Measurements from ENCODE around the gene NCK2.
"Not testable (repeated sequence)": the region's sequence is repeated elsewhere in the genome, so short reads cannot be mapped to it uniquely, and the experiment has no call there.

NCK2 gene

GRCh38 chr2:105756865-105757264 lies 12.2 kb downstream of the NCK2 start:
- DNase-seq = not testable (repeated sequence)

- no peak for DNase-seq
These were observed 12.7 kb downstream of the NCK2 start for GRCh38 chr2:105757433-105757832.

GRCh38 chr2:105760191-105760590 lies 15.5 kb downstream of the NCK2 start:
- no peak for DNase-seq

DNA sequence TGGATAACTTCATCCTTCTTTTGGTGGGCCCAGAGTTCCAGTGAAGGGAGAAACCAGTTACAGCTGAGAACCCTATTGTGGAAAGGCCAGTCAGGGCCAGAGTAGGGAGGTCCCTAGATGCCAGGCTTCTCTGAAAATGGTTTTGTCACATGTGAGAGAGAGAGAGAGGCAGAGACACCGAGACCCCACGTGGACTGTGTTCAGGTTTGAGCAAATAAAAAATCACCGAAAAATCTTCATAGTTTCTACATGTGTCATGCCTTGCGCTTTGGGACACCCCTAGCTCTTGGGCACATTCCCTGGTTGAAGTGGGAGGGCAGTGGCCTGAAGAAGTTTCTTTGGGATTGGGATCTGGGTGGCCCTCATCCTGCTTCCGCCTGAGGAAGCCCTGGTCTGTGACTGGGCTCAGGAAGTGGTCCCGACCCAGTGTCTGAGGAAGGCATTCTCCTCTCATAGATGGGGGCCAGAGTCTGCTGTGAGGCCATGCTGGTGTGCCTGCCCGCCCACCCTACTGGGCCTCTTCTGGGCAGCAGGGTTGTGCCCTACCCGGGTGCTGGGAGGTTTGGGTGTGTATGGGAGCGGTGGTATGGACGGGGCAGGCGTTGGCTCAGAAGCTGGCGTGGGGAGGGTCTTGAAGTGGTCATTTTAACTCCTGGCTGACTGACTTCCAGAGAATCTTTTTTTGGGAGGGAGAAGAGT lies 16.1 kb downstream of the NCK2 start:
- no peak for DNase-seq

DNA sequence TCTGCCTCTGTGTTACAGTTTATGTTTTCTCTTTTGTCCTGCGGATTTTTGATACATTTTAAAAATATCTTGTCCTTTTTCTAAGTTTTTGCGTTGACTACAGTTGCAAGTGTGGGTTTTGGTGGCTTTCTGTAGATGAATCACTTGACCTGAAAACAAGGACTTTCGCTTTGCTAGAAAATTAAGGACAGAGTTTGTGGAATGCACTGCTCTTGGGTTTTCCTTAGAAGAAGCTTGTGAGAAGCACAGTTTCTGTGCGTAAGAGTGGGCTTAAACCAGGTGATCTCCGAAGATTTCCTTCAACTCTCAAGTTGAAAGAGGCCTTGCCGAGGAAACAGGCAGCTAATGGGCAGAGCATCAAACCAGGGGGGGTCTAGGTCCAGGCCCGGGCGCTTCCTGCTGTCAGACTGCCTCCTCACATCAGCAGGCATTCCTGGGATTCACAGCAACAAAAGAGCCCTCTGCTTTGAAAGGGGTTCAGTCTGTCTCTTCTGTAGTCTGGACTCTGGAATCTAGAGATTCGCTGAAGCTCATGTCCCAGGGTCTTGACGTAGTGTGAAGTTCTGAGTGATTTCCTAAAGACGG lies 17.3 kb downstream of the NCK2 start:
- no peak for DNase-seq

DNA sequence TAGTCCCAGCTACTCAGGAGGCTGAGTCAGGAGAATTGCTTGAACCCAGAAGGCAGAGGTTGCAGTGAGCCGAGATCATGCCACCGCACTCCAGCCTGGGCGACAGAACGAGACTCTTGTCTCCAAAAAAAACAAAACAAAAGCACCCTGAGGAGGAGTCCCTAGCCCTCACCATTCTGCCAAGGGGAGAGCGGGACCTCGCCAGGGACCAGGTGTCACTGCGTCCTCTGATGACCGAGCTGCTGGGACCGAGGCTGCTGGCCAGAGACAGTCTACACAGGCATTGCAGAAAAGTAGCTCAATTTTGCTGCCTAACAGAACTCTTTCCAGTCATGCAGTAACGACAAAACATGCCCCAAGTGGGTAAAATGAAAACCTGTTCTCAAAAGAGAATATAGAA lies 18.4 kb downstream of the NCK2 start:
- peak in 1 of 2 experiments; percentile 70 for DNase-seq

GRCh38 chr2:105764059-105764458 lies 19.3 kb downstream of the NCK2 start:
- no peak for DNase-seq

DNA sequence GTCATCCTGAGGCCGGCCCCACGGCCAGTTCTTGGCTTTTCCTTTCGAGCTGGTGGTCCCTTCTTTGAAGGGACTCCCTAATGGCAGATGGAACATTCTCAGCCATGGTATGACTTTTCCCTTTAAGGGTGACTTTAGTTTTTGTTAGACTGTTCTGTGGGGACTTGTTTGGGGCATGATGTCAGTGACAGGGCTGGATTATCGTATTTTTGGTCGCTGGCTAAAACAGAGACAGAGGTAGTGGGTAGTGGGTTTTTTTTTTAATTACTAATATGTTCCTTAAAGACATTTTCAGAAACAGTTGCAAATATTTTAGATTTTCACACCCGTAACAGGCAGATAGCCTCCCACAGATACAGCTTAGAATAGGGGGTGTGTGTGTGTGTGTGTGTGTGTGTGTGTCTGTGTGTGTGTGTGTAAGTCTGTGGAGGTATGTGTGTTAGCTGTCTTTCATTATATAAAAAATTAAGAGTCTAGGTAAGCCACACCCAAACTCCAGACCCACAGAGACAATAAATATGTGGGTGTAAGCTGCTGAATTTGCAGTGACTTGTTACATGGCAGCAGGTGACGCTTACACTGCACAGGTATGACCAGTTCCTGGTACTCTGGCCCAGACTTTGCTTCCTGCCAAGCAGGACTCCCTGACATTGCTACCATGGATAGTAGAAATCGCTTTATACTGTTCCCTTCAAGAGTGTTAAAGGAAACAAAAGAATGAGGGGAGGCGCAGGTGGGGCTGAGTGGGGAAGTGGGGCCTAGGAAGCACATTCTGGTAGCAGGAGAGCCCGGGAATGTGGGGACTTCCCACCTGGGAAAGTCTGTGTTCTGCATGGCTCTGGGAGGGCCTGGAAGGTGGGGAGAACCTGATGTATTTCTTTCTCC lies 20.9 kb downstream of the NCK2 start:
- DNase-seq = no peak

- DNase-seq = no peak
These were observed 21.7 kb downstream of the NCK2 start for GRCh38 chr2:105766300-105766866.

- DNase-seq = no peak
These were observed 23.5 kb downstream of the NCK2 start for GRCh38 chr2:105768176-105768575.

GRCh38 chr2:105768961-105769452 lies 24.3 kb downstream of the NCK2 start:
- no peak for DNase-seq

DNA sequence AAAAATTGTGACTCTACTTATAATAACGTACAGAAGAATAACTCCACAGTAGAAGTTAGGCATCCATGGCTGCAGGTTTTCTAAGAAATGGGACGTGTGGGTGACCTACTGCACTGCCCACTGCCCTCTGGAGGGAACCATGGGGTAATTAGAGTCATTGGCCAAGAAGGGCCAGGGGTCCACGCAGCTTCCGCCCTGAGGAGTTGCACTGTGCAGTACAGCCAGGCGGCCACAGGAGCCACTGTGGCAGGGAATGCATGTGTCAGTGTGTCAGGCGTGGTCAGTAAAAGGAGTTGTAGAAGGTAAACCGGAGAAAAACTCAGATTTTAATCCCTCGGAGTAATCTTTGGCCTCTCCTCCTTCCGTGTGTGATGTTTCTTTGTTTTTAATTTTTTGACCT lies 24.8 kb downstream of the NCK2 start:
- DNase-seq = no peak

DNA sequence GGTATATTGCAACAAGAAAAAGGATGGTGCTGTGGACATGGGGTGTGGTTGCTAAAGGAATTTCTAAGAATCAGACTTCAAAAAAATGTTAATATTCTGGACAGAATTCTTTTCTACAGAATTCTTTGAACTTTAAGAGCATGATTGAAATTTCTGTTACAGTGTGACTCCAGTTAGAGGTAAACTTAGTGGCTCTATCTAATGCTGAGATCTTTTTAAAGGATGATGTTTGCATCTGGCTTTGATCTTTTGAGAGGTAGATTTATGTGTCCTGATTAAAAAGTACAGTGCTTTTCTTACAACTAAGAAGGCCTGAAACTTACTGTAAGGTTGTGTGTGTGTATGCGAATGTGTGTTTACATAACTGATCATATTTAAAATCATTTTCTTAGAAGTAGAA lies 25.4 kb downstream of the NCK2 start:
- no peak for DNase-seq

GRCh38 chr2:105771291-105771690 lies 26.6 kb downstream of the NCK2 start:
- DNase-seq = not testable (repeated sequence)

DNA sequence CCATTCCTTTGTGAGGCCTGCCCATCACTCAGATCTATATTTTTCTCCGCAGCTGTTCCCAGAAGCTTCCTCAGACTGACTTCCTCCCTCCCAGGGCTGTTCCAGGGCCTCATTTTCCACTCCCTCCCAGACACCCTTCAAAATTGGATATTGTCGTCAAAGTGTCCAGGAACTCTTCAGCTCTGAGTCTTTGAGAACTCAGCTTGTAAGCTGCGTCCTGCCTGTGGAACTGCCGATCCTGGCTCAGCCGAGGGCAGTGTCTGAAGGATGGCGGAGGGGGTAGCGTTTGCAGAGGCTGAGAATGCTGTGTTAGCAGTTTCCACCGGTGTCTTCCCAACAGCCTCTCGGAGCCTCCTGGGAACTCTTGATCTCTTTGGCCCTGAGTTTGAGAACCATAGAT lies 27.1 kb downstream of the NCK2 start:
- no peak for DNase-seq

DNA sequence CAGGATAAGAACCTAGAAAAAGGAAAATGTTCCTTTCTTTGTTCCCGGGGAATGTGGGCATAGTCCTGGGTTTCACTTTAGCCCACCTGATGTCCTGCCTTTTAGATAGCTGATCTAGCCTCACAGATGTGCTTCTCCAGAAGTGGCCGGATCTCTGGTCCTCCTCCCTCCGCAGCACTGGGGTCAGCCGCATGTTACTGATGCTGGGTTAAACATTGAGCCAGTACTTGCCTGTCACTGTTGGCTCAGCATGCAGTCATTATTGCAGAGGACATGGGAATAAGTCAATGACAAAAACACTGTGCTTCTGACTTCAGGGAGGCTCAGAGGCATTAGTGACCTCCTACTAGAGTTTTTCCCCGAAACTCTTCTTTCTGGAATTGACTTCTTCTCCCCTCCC lies 27.6 kb downstream of the NCK2 start:
- DNase-seq = no peak

DNA sequence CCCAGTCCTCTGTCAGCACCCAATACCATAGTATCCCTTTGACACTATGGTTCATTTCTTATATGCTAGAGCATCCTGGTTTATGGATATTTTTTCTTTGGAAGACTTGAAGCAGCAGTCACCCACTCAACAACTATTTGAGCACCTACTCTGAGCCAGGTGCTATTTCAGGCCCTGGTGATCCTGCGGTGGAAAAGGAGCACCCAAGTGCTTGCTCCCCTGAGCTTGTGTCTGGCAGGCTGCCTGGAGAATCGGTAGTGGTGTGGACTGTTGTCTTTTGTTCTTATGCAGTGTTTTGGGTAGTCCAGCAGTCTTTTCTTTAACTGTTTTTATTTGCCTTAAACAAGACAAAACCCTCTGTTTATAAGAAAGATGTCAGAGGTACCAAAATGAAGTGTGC lies 28.9 kb downstream of the NCK2 start:
- no peak for DNase-seq

DNA sequence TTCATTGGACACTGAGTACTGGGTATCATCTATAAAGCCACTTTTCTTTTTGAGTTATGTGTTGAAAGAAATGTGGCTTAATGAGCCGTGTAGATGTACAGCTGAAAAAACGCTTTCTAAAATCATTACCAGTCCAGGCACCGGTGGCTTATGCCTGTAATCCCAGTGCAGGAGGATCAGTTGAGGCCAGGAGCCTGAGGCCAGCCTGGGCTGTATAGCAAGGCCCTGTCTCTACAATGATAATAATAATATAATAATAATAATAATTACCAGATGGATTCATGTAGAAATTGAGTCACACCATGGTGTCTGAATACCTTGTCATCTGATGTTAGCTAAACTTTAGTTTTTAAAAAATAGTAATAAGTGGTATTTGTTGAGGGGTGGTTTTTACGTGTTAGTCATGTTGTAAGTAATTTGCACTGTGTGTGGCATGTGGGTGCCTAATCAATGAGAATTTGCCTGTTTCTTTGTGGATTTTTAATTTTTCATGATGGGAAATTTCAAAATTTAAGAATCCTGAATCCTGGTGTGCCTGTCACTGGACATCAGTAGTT lies 30.1 kb downstream of the NCK2 start:
- DNase-seq = no peak

DNA sequence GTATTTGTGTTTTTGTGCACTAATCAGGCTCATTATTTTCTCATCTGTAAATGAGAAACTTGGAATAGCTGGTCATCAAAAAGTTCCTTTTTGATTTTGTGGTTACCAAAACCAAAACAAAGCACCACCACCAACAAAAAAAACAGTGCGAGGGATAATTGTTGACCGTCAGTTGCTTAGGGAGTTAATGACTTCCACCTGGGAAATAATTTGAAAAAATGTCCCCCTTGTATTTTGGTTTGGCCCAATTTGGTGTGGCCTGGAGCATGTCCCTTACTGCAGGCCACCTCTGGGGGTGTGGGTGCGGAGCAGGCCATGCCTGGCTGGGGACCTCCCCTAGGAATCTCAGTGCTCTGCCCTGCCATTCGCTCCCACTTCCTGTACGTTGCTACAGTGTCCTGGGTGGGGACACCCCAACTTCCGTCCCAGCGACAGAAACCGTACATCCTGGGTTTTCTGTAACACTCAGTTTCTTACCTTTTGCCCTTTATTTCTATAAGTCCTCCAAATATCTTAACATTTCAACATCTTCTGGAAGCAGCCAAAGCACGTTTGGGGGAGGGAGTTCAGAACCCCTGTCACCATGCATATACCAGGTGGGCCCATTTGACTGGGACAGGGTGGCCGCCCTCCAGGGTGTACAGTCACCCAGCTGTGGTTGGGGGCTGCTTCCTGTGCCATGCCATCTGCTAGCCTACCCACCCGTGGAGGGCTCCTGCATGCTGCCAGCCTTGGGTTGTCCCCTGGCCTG lies 31.3 kb downstream of the NCK2 start:
- DNase-seq = no peak

GRCh38 chr2:105776560-105776928 lies 31.8 kb downstream of the NCK2 start:
- DNase-seq = no peak

DNA sequence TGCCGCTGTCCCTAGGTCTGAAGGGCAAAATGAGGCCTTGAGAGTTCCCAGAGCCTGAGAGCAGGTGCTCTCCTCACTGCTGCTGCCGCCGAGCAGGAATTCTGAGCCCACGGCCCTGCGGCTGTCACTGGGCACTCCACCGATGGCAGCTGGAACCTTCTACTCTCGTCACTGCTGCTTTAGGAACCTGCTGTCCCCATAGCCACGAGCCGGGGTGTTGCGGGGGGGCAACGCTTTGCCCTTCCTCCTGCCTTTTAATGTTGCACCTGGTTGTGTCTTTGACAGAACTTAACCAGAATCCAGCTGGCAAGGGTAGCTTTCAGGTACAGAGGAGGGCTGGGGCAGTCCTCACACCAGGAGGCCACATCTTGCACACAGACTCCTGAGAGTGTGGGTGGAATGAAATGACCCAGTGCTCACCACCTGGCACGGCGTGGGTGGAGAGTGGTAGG lies 32.3 kb downstream of the NCK2 start:
- DNase-seq = no peak

DNA sequence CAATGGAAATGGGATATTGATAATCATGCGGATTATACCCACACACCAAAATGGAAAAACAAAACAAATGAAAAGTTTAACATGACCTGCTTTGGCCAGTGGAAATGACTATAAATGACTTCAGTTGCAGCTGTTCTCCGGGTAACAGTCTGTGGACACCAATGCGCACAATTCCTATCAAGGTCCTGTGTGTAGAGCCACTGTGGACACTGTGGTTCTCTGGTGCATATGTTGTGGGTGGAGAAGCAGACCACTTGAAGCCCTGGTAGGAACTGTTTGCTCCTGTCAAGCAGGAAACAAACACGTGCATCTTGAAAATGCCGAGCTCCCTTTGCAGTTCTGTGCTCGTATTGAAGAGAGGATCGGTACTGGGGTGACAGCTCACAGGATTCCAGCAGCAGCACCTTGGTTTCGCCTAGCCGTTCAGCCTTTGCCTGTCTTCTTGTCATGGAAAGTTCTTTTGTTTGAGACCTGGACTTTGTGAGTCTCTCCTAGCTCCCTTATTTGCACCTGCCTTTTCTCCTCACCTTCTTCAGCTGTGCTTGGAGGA lies 32.9 kb downstream of the NCK2 start:
- DNase-seq = no peak
